Measurements from ENCODE around the gene HEPACAM.

Gene HEPACAM

DNA sequence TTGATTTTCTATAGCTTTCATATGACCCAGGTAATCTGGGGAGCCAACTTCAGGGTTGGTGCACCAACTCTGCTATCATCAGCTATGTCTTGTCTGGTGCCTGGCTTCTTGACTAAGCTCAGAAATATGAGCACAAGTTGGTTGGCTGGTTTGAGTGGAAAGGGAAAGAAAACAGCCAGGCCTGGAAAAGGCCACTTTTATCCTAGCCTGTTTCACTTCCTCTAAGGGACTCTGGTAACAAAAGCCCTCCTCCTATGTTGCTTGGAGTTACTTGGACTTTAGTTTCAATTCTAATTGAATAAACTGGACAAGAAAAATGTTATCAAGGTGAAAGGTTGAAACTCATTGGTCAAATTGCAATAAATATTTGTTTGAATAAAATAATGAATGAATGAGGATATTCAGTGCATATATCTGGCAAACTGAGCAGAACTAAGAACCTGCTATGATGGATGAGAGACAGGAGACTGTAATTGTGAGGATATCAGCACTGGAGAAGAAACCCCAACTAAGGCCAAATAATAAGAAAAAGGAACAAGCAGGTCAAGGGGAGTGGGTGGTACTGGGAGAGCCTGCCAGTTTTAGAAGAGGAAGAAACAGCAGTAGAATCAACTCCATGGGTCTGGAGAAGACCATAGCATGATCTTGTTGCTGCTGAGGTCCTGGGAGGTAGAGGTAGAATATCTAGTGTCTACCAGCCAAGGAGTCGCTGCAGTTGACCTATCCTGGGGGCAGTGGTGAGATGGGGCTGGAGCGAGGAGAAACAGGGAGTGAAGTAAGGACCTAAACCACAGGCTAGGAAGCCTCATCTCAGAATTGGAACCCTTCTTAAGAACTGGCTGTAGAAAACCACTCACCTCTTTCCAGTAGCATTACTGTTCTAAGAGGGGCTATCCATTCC lies 46.4 kb downstream of the HEPACAM start:
- no peak for DNase-seq (ENCODE audit: low read depth)
- no peak overlapping the region for H3K4me3 ChIP-seq (ENCODE audit: low read depth, low read length)

DNA sequence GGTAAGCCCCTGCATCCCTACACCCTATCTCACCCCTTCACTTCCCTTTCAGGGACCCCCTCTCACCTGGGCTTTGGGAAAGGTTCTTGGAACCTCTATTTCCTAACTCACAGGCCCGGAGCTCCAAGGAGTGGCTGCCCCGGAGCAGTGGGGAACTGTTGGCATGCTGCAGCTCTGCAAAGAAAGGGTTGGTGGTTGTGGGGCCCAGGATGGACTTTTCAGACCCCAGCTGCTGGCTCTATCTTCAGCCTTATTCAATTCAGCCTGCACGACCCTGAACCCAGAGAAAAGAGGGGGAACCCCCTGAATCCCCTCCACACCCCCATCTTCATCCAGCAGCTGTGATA lies 48.2 kb downstream of the HEPACAM start:
- no peak for DNase-seq (ENCODE audit: low read depth)
- H3K4me3 ChIP-seq (ENCODE audit: low read depth, low read length) = no peak overlapping the region

DNA sequence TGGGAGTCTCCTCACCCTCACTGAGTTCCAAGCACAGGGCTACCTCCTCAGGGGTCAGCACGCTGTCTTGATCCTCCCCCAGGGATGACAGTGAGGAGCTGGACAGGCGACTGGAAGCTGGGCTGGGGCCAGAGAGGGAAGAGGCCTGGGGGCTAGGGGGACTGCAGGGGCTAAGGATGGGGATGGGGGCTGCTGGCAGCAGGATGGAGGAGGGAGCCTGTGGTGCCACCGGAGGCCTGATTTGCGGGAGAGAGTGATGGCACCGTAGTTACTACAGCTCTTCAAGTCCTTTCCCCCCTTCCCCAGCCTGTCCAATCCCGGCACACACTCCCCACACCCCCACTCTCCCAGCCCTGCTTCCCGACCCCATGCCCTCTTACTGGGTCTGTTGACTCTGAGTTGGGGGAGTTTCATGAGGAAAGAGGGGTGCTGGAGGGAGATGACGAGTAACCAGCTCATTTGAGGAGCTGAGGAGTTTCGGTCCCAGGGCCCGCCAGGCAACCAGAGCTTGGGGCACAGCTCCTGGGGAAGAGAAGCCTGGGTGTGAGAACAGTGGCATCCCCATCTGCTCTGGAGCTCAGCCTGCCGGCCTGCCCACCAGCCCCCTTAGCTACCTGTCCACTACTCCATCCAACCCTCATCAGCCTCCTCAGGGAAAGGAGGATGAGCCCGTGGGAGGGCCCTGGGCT lies 48.7 kb downstream of the HEPACAM start:
- no peak overlapping the region for H3K4me3 ChIP-seq (ENCODE audit: low read depth, low read length)
- DNase-seq (ENCODE audit: low read depth) = no peak

DNA sequence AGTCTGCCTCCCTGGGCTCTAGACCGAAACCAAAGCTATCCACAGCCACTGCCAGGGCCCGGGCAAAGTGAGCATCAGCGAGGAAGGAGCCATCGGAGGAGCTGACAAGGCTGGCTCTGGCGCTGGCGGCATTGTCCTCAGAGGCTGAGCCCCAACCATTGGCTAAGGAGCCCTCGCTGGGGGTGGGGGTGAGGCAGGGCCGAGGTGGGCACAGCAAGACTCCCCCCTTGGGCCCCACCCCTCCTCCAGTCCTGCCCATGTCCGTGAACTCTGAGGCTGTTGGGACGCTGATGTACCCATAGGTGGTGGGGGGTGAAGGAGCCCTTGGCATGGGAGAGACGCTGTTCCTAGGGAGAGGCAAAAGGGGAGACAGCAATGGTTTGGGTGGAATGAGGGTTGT lies 49.4 kb downstream of the HEPACAM start:
- DNase-seq (ENCODE audit: low read depth) = no peak

DNA sequence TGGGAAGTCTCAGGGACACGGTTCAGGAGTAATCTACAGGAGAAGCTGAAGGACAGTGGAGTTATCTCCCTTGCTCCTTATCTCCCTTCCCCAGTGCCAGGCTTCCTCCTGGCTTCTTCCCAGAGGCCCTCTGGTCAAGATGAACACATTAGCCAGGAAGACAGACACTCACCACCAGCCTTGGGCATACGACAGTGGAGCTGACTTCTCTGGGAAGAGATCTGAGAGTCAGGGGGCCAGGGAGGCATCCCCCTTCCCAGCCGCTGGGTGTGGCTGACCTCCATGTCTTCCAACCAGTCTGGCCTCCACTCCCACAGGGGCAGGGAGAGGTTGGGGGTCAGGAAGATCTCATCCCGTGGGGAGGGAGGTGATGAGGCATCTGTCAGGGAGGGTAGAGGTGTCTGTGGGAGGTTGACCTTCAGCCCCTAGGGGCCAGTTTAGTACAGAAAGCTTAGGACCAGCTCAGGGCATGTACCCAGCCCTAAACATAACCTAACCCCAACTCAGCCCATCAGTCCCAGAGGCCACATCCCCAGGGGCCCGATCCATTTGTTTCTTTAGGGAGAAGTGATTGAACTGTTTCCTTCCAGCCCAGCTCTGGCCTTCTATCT lies 50.9 kb downstream of the HEPACAM start:
- H3K4me3 ChIP-seq (ENCODE audit: low read depth, low read length) = no peak overlapping the region
- no peak for DNase-seq (ENCODE audit: low read depth)

More for the DNA sequence above, 49.4 kb downstream of the HEPACAM start:
- no peak overlapping the region for H3K4me3 ChIP-seq (ENCODE audit: low read depth, low read length)

GRCh38 chr11:124884340-124884739 lies 51.5 kb downstream of the HEPACAM start:
- H3K4me3 ChIP-seq (ENCODE audit: low read depth, low read length) = no peak overlapping the region
- no peak for DNase-seq (ENCODE audit: low read depth)

DNA sequence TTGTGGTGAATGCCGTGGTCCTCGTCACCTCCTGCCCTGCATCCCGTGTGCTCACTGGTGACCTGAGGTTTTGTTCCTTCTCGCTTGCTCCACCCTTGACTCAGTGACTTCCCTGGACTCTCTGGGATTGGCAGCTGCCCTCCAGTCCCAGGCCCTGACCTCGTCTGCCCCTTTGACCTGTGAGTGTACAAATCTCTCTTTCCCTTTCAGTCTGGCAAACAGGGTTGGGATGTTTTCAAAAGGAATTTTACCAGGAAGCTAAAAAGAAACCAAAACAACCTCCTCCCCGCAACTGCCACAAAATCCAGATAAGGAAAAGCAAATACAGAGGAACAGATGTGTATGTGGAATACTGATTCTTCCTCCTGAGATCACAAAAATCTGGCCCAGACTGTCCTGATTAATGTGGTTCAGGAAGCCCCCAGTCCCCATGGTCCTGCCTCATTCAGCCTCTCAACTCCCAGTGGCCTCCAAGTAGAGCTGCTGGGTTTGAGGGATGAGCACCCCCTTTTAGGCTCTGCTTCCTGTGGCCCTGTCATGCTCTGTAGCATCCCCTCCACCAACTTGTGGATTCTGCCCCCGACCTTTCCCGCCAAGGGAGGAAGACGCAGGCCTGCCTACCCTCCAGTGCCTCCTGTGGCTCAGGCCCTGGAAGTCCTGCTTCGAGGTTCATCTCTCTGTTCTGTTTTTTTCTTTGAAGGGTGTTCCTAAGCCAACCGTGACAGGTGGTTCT lies 53.3 kb downstream of the HEPACAM start:
- no peak for DNase-seq (ENCODE audit: low read depth)
- no peak overlapping the region for H3K4me3 ChIP-seq (ENCODE audit: low read depth, low read length)

DNA sequence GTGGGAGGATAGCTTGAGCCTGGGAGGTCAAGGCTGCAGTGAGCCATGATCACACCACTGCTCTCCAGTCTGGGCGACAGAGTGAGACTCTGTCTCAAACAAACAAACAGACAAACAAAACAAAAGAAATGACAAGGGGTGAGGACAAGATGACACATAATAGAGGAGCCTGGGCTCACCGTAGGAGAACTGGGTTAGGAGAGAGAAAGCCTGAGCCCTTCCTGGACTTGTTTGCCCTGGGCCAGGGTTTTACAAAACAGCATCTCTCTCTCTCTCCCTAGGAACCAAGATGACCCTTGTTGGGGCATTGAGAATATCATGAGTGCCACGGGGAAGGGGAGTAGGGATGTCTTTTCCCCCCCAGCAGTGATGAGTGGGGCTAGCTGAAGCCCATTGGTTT lies 54.9 kb downstream of the HEPACAM start:
- H3K4me3 ChIP-seq (ENCODE audit: low read depth, low read length) = no peak overlapping the region
- DNase-seq (ENCODE audit: low read depth) = no peak

DNA sequence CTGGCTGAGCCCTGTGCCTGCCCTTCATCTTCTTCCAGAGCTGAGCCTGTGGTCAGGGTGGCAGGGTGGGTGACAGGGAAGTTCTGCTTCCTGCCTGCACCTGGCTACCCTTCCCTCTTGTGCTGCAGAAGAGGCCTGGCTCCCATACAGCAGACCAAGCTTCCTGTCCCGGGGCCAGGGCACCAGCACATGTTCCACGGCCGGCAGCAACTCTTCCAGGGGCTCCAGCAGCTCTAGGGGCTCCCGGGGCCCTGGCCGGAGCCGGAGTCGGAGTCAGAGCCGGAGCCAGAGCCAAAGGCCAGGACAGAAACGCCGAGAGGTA lies 55.6 kb downstream of the HEPACAM start:
- DNase-seq (ENCODE audit: low read depth) = no peak
- no peak overlapping the region for H3K4me3 ChIP-seq (ENCODE audit: low read depth, low read length)

DNA sequence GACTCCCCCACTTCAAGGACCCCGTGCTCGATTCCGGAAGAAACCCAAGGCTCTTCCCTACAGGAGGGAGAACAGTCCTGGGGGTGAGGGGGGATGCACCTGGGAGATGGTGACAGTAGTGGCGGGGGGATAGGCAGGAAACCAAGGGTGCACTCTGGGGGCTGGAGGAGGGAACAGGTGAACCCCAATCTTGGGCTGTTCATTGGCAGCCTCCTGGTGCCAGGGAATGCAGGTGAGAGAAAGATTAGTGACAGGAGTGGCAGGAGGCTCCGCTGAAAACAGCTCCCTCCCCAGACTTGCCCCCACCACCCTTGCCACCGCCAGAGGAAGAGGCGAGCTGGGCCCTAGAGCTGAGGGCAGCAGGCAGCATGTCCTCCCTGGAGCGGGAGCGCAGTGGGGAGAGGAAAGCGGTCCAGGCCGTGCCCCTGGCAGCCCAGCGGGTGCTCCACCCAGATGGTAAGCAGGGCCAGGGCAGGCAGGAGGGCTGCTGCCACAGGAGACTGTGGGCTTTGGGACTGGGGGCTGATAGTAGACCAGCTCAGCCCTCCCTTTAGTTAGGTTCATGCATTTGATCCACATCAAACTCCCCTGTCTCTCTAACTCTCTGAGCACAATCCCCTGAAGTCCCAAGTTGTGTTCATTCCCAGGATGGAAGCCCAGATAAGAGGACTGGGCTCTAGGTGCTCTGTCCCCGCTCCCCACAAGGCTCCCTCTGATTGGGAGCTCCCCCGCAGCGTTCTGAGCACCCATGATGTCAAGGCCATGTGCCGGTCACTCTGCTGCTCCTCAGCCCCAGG lies 56.2 kb downstream of the HEPACAM start:
- DNase-seq (ENCODE audit: low read depth) = no peak
- H3K4me3 ChIP-seq (ENCODE audit: low read depth, low read length) = no peak overlapping the region

DNA sequence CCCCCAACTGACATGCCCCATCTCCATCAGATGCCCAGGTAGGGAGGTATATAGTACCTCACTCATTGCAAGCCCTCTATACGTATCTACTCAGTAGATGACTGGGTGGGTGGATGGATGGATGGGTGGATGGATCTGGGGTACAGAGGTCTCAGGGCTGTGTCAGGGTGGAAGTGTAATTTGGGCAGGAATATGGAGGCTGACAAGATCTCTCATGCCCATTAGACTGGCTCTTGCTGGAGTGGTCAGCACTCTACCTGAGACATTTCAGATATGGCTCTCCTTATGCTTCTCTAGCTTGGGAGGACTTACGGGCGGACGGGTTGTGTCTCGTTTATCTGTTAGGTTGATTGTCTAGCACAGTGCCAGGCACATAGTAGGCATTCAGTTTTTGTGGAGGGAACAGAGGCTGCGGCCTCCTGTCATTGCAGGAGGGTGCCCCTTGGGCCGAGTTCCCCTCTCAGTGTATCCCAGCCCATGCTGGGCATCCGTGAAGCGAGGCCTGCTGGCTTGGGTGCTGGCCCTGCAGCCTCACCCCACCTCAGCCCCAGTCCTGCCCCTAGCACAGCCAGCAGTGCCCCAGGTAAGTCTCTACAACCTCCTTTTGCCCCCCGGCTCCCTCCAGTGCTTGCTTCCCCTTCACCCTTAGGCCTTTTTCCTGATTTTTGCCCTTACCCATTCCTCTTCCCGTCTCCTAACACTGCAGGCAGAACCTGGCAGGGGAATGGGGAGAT lies 56.9 kb downstream of the HEPACAM start:
- no peak for DNase-seq (ENCODE audit: low read depth)
- no peak overlapping the region for H3K4me3 ChIP-seq (ENCODE audit: low read depth, low read length)

GRCh38 chr11:124877910-124878758 lies 57.7 kb downstream of the HEPACAM start:
- H3K4me3 ChIP-seq (ENCODE audit: low read depth, low read length) = peak overlapping the region; percentile 65
- no peak for DNase-seq (ENCODE audit: low read depth)

- peak overlapping the region; percentile 65 for H3K4me3 ChIP-seq (ENCODE audit: low read depth, low read length)
- no peak for DNase-seq (ENCODE audit: low read depth)
These were observed 58.3 kb downstream of the HEPACAM start for GRCh38 chr11:124877631-124877909.

GRCh38 chr11:124876818-124877630 lies 58.8 kb downstream of the HEPACAM start:
- peak overlapping the region; percentile 65 for H3K4me3 ChIP-seq (ENCODE audit: low read depth, low read length)
- no peak for DNase-seq (ENCODE audit: low read depth)

GRCh38 chr11:124875943-124876817 lies 59.7 kb downstream of the HEPACAM start:
- DNase-seq (ENCODE audit: low read depth) = peak; percentile 88
- H3K4me3 ChIP-seq (ENCODE audit: low read depth, low read length) = peak overlapping the region; percentile 65

DNA sequence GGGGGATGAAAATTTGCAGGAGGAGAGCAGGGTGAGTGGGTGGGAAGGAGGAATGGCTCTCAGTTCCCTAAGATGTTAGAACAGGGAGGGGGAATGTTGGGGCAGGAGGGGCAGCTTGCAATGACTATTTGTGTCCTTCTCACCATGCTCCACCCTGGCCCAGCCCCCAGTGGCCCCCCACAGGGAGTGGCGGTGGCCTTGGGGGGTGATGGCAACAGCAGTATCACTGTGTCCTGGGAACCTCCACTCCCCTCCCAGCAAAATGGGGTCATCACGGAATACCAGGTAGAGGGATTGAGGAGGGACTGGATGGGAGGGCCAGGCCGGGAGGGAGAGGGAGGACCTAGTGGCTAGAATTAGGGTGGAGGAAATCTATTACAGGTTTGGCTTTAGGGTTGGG lies 60.4 kb downstream of the HEPACAM start:
- peak overlapping the region; percentile 65 for H3K4me3 ChIP-seq (ENCODE audit: low read depth, low read length)
- DNase-seq (ENCODE audit: low read depth) = no peak
